IMR-90 (cell line): ENCODE data around the gene FBN1. TPM values are rescaled to one million over a fixed set of nuclear protein-coding genes. Genes with fewer than 3 reads are reported as not detected.

ENCODE experiments used
- ATAC-seq: fragments of 200-7000 bp; cut with Tn5 transposase; 2 replicates; pipeline ENCODE4 v1.9.1; 2020; ENCODE audit warnings: low read depth, mild to moderate bottlenecking, moderate library complexity
- BruUV-seq: library from RNA; stranded (reverse); fragments of 400-500 nt; replicated peaks from 2 replicates; lab custom pipeline; 2021; lab: Mats Ljungman, UMichigan
- CTCF ChIA-PET: fragments of 300-600 bp; formaldehyde crosslinking; extraction: SDS; loops from one replicate; lab custom pipeline; 2021; ENCODE audit warnings: antibody characterized with exemption; lab: Yijun Ruan, JAX
- POLR2A ChIA-PET: fragments of 300-600 bp; sonication (Branson Sonifier 250); formaldehyde crosslinking; loops from one replicate; lab custom pipeline; 2022; ENCODE audit warnings: antibody characterized with exemption; ENCODE audit not compliant: unreplicated experiment; lab: Charles Lee
- DNase-seq: peaks from one replicate; pipeline ENCODE4 v3.0.0; 2013
- H2AFZ ChIP-seq: replicated peaks from 2 replicates; pipeline ENCODE3; 2013; ENCODE audit warnings: low read length, mild to moderate bottlenecking; ENCODE audit not compliant: poor library complexity
- H2AK5ac ChIP-seq: 2 replicates; pipeline ENCODE4 v1.6.1; 2013; ENCODE audit warnings: low read depth, low read length, inconsistent platforms
- H2AK9ac ChIP-seq: replicated peaks from 2 replicates; pipeline ENCODE3; 2013; ENCODE audit warnings: mild to moderate bottlenecking, low read depth, low read length, moderate library complexity; ENCODE audit not compliant: poor library complexity
- H2BK120ac ChIP-seq: 2 replicates; pipeline ENCODE4 v1.6.1; 2013; ENCODE audit warnings: low read depth, low read length, inconsistent platforms
- H2BK15ac ChIP-seq: 3 replicates; pipeline ENCODE4 v1.6.1; 2013; ENCODE audit warnings: low read depth, low read length, inconsistent platforms
- H2BK20ac ChIP-seq: 2 replicates; pipeline ENCODE4 v1.6.1; 2013; ENCODE audit warnings: low read depth, mild to moderate bottlenecking, inconsistent platforms, low read length, moderate library complexity
- H2BK5ac ChIP-seq: 2 replicates; pipeline ENCODE4 v1.6.1; 2013; ENCODE audit warnings: mild to moderate bottlenecking, low read depth, low read length, inconsistent platforms; ENCODE audit not compliant: poor library complexity, severe bottlenecking
- H3K14ac ChIP-seq: replicated peaks from 2 replicates; pipeline ENCODE4 v1.6.1; 2013; ENCODE audit warnings: low read depth, low read length, inconsistent platforms
- H3K18ac ChIP-seq: 2 replicates; pipeline ENCODE4 v1.6.1; 2013; ENCODE audit warnings: low read depth, low read length, control low read depth
- H3K23ac ChIP-seq: 2 replicates; pipeline ENCODE4 v1.6.1; 2013; ENCODE audit warnings: low read depth, low read length, inconsistent platforms
- H3K27ac ChIP-seq: 2 replicates; pipeline ENCODE4 v1.5.1; 2013; ENCODE audit warnings: mild to moderate bottlenecking, control low read depth, low read length; ENCODE audit not compliant: insufficient read depth
- H3K27me3 ChIP-seq: 2 replicates; pipeline ENCODE4 v1.6.1; 2013; ENCODE audit warnings: low read length; ENCODE audit not compliant: control insufficient read depth, insufficient read depth
- H3K36me3 ChIP-seq: 2 replicates; pipeline ENCODE4 v1.6.1; 2013; ENCODE audit warnings: low read length, mixed read lengths; ENCODE audit not compliant: control insufficient read depth, insufficient read depth
- H3K4ac ChIP-seq: 2 replicates; pipeline ENCODE4 v1.6.1; 2013; ENCODE audit warnings: low read depth, low read length, inconsistent platforms
- H3K4me1 ChIP-seq: 2 replicates; pipeline ENCODE4 v1.6.1; 2013; ENCODE audit warnings: low read length, mixed read lengths; ENCODE audit not compliant: control insufficient read depth, insufficient read depth
- H3K4me2 ChIP-seq: 2 replicates; pipeline ENCODE4 v1.6.1; 2013; ENCODE audit warnings: low read depth, mild to moderate bottlenecking, control low read depth, low read length, moderate library complexity
- H3K4me3 ChIP-seq: 2 replicates; pipeline ENCODE4 v1.5.1; 2013; ENCODE audit warnings: low read depth, mild to moderate bottlenecking, control low read depth, low read length, moderate library complexity; ENCODE audit not compliant: insufficient read depth
- H3K56ac ChIP-seq: 2 replicates; pipeline ENCODE4 v1.6.1; 2013; ENCODE audit warnings: low read length, inconsistent platforms; ENCODE audit not compliant: insufficient read depth; ENCODE audit errors: extremely low read depth
- H3K79me1 ChIP-seq, 2 experiments: 2 replicates each; pipeline ENCODE4 v1.6.1; 2013; ENCODE audit warnings: low read length in 2 of 2, inconsistent platforms in 1 of 2, low read depth in 1 of 2
- H3K9ac ChIP-seq: 2 replicates; pipeline ENCODE4 v1.6.1; 2013; ENCODE audit warnings: low read depth, low read length, control low read depth
- H3K9me1 ChIP-seq: 2 replicates; pipeline ENCODE4 v1.6.1; 2013; ENCODE audit warnings: low read length, inconsistent platforms; ENCODE audit not compliant: insufficient read depth
- H3K9me3 ChIP-seq: 2 replicates; pipeline ENCODE4 v1.6.1; 2013; ENCODE audit warnings: low read length; ENCODE audit not compliant: control insufficient read depth, insufficient read depth
- H4K20me1 ChIP-seq: 2 replicates; pipeline ENCODE4 v1.6.1; 2013; ENCODE audit warnings: low read length, inconsistent platforms; ENCODE audit not compliant: insufficient read depth
- H4K5ac ChIP-seq: 2 replicates; pipeline ENCODE4 v1.6.1; 2013; ENCODE audit warnings: mild to moderate bottlenecking, low read depth, low read length, control low read depth
- H4K8ac ChIP-seq, 2 experiments: 2 replicates each; pipeline ENCODE4 v1.6.1; 2013; ENCODE audit warnings: low read depth in 2 of 2, low read length in 2 of 2, control low read depth in 1 of 2, inconsistent platforms in 1 of 2
- H4K91ac ChIP-seq: 2 replicates; pipeline ENCODE4 v1.6.1; 2013; ENCODE audit warnings: low read depth, low read length, inconsistent platforms; ENCODE audit not compliant: insufficient read depth
- BHLHE40 ChIP-seq: fragments of 150-350 bp; IDR thresholded peaks from 2 replicates; pipeline ENCODE4 v1.6.1; 2016; ENCODE audit warnings: mild to moderate bottlenecking, low read depth, low read length
- FOS ChIP-seq: fragments of 150-350 bp; IDR thresholded peaks from 2 replicates; pipeline ENCODE4 v1.6.1; 2016; ENCODE audit warnings: low read depth, low read length
- MAFK ChIP-seq: IDR thresholded peaks from 2 replicates; pipeline ENCODE4 v1.6.1; 2012; ENCODE audit warnings: low read depth, low read length, improper control_type of control experiment
- MAZ ChIP-seq: IDR thresholded peaks from 2 replicates; pipeline ENCODE4 v1.6.1; 2012; ENCODE audit warnings: low read depth, mild to moderate bottlenecking, low read length, improper control_type of control experiment, moderate library complexity, borderline replicate concordance
- NFE2L2 ChIP-seq: fragments of 150-350 bp; IDR thresholded peaks from 2 replicates; pipeline ENCODE4 v1.6.1; 2016; ENCODE audit warnings: low read depth, mild to moderate bottlenecking, low read length
- POLR2A ChIP-seq: IDR thresholded peaks from 2 replicates; pipeline ENCODE4 v1.6.1; 2012; ENCODE audit warnings: mild to moderate bottlenecking, low read depth, low read length
- RCOR1 ChIP-seq: IDR thresholded peaks from 2 replicates; pipeline ENCODE4 v1.6.1; 2012; ENCODE audit warnings: mild to moderate bottlenecking, low read length, improper control_type of control experiment; ENCODE audit not compliant: insufficient replicate concordance
- SMC3 ChIP-seq: fragments of 150-350 bp; IDR thresholded peaks from 2 replicates; pipeline ENCODE4 v1.6.1; 2016; ENCODE audit warnings: low read depth, mild to moderate bottlenecking, antibody characterized with exemption, low read length, moderate library complexity
- WGBS, 2 experiments: methylation state at CpG; one replicate each; pipeline versions ENCODE4 v1.1.5 to v1.1.7; 2013; ENCODE audit warnings: missing lambda C conversion rate in 2 of 2; ENCODE audit not compliant: insufficient read length in 1 of 2; ENCODE audit errors: extremely low coverage in 2 of 2; 5-methylcytosine and 5-hydroxymethylcytosine counted together
- dilution Hi-C: fragments of 300-500 bp; cut with HindIII; formaldehyde crosslinking; loops from one replicate; pipeline ENCODE4 v1.14.3; 2018; ENCODE audit warnings: low sequenced_read_pairs; ENCODE audit not compliant: unreplicated experiment
- in situ Hi-C: fragments of 300-500 bp; cut with MboI; formaldehyde crosslinking; loops from 3 replicates; pipeline ENCODE4 v1.14.3; 2019; ENCODE audit warnings: low sequenced_read_pairs, inconsistent platforms, mixed read lengths
- intact Hi-C: fragments of 100-400 bp; cut with micrococcal nuclease; formaldehyde crosslinking; loops from 2 replicates; pipeline ENCODE4 v1.10.0; 2022
- polyA plus RNA-seq, 3 experiments: library from polyadenylated mRNA; depleted of rRNA; stranded (reverse); fragments of >200 nt; gene quantifications; 2 replicates each; pipeline ENCODE4 v1.2.3, GENCODE V29; 2012; ENCODE audit warnings: low replicate concordance in 1 of 3
- total RNA-seq: library from RNA; depleted of rRNA; stranded (reverse); fragments of >200 nt; gene quantifications from 2 replicates; pipeline ENCODE4 v1.2.3, GENCODE V29; 2012
- TF ChIP-seq, protein P1 (sequence below): conservative IDR thresholded peaks from 2 replicates; pipeline ENCODE4 v1.5.1; 2012; ENCODE audit warnings: mild to moderate bottlenecking, low read depth, low read length, improper control_type of control experiment
- TF ChIP-seq, protein P2 (sequence below): fragments of 150-350 bp; IDR thresholded peaks from 2 replicates; pipeline ENCODE4 v1.6.1; 2017; ENCODE audit warnings: mild to moderate bottlenecking, antibody characterized with exemption, low read length, low read depth

FBN1 gene
- total and polyA plus RNA-seq, 2 of the 4 experiments (the other 2 are of a cell fraction), result 134 to 283 TPM

DNA sequence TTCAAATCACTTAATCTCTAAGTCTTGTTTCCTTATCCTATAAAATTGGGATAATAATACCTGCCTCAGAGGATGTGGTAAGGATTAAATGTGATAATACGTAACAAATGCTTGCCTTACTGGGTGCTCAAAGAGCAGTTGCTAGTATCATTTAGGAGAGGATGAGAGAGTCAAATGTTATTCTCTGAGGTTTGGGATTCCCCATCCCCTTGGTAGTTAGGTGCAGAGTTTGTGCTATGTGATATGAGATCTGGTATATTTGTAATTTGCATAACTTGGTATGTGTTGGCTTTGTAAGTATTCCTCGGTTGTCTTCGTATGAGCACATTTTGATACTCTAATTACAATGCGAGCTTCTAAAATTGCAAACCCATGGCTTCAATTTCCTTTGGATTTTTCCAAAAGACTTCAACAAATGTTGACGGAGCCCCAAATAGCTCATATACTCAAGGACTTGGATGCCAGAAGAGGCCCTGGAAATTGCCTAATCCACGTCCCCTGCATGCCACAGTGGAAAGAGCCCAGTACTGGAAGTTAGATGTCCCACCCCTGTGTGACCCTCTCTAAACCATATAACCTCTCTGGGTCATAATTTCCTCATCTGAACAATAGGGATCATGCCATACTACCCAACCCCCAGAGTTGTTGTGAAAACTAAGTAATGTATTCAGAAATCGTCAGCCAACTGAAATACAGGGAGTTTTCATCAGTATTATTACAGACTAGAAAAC, 85.0 kb downstream of the FBN1 start:
- dilution Hi-C loops, result no loop called here
- Histone ChIP-seq H4K5ac (no peak overlapping the region), H2AK5ac (no peak overlapping the region), H4K20me1 (peaks cover 3% of the 10 kb centered on the region; the same call in 1 of the 2 replicates), H3K9ac (no peak overlapping the region), H3K14ac (no peak overlapping the region; the same call in 1 of the 2 replicates), H3K36me3 (peaks cover 4% of the 10 kb centered on the region; the same call in 1 of the 2 replicates), H2AFZ (no peak overlapping the region), H3K4me2 (no peak overlapping the region), H3K4me1 (peaks cover 20% of the 10 kb centered on the region), H3K79me1 (peaks cover 45 to 86% of the 10 kb centered on the region in 2 experiments), H2AK9ac (no peak overlapping the region), H2BK15ac (peak overlapping the region; percentile 23; the same call in 1 of the 3 replicates), H4K8ac (no peak overlapping the region; a peak in 1 of 4 replicates), H3K27ac (no peak overlapping the region), H3K9me3 (no peaks in the 10 kb centered on the region), H3K4ac (no peak overlapping the region), H2BK5ac (peak overlapping the region; percentile 73), H4K91ac (no peak overlapping the region), H3K23ac (no peak overlapping the region), H2BK20ac (no peak overlapping the region), H3K18ac (no peak overlapping the region), H3K9me1 (peaks cover 10% of the 10 kb centered on the region), H2BK120ac (no peak overlapping the region), H3K4me3 (no peak overlapping the region), H3K27me3 (no peaks in the 10 kb centered on the region), H3K56ac (no peak overlapping the region)
- ATAC-seq (no peak), DNase-seq (no peak)
- POLR2A ChIA-PET, result no interaction called here
- in situ Hi-C loops, result no loop called here
- CTCF ChIA-PET, result no interaction called here
- TF ChIP-seq, protein P1, sequence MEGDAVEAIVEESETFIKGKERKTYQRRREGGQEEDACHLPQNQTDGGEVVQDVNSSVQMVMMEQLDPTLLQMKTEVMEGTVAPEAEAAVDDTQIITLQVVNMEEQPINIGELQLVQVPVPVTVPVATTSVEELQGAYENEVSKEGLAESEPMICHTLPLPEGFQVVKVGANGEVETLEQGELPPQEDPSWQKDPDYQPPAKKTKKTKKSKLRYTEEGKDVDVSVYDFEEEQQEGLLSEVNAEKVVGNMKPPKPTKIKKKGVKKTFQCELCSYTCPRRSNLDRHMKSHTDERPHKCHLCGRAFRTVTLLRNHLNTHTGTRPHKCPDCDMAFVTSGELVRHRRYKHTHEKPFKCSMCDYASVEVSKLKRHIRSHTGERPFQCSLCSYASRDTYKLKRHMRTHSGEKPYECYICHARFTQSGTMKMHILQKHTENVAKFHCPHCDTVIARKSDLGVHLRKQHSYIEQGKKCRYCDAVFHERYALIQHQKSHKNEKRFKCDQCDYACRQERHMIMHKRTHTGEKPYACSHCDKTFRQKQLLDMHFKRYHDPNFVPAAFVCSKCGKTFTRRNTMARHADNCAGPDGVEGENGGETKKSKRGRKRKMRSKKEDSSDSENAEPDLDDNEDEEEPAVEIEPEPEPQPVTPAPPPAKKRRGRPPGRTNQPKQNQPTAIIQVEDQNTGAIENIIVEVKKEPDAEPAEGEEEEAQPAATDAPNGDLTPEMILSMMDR, result no peak
- TF ChIP-seq BHLHE40 (no peak), POLR2A (no peak), RCOR1 (no peak), MAZ (no peak), FOS (no peak), MAFK (no peak), SMC3 (no peak), NFE2L2 (no peak)
- TF ChIP-seq, protein P2, sequence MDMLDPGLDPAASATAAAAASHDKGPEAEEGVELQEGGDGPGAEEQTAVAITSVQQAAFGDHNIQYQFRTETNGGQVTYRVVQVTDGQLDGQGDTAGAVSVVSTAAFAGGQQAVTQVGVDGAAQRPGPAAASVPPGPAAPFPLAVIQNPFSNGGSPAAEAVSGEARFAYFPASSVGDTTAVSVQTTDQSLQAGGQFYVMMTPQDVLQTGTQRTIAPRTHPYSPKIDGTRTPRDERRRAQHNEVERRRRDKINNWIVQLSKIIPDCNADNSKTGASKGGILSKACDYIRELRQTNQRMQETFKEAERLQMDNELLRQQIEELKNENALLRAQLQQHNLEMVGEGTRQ, result no peak
- no TSS peak for BruUV-seq
- intact Hi-C loops, result no loop called here
- 100% methylated on average over 2 of the region's 7 CpGs; no CpG with 5 or more reads in 1 of the 2 experiments for WGBS, 2 experiments
